Measurements from ENCODE around the gene SKP2.

- no peak for TF ChIP-seq CTCF (IDR thresholded peaks at IDR 0.05)
- TF ChIP-seq POLR2A (IDR thresholded peaks at IDR 0.05), result no peak
Observed at GRCh38 chr5:36217988-36218387, 66.1 kb downstream of the SKP2 start.

Data from testis (tissue), 2 donors.